MV-4-11 (cell line): ENCODE measurements around the gene UBLCP1.

Experiments used
- DNase-seq: peaks from one replicate; lab custom pipeline; 2025; lab: John Stamatoyannopoulos, UW

UBLCP1 gene

DNA sequence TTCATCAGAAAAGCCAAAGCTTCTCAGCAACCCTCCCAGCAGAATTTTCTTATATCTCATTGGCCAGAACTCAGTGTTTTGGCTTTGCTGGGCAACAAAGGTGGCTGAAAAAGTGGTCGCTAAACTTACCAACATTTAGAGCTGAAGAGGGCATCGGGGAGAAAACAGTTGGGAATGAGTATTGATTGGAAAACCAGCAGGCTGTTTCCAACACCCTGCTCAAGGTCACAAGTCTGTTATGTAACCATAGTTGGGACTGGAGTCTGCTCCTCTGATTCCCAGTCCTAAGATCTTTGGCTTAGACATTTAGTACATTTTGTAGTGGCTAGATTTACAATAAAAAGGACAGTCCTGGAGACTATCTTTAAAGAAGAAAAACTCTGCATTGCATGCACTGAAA, 50.1 kb downstream of the UBLCP1 start:
- DNase-seq = no peak

GRCh38 chr5:159316519-159317383, 53.7 kb downstream of the UBLCP1 start:
- DNase-seq = peak; percentile 36

DNA sequence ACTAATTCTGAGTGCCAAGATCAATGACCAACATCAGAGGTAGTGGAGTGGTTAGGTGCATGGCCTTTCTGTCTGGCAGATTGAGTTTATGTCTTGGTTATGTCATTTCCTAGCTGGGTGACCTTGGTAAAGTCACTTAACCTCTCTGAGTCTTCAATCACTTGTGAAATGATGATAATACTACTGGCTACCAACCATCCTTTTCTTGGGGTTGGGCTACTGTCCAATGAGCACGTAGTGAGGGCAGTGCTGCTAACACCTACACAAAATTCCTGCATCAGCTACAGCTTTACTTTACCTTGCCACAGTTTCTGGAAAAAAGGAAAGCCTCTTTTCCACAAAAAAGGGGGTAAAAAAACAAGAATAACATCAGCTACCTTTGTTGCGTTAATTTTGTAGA, 54.8 kb downstream of the UBLCP1 start:
- DNase-seq = no peak

DNA sequence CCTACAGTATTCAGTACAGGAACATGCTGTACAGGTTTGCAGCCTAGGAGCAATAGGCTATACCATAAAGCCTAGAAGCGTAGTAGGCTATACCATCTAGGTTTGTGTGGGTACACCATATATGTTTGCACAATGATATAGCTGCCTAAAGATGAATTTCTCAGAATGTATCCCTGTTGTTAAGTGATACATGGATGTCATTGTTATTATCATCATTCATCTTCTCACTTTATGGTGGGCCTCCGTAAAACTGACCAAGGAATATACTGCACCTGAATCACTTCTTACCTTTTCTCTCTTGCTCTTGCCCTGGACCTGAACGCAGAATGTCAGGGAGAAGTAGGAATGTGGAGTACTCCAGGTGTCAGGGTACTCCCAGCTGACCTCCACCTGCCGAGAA, 55.4 kb downstream of the UBLCP1 start:
- DNase-seq = no peak

DNA sequence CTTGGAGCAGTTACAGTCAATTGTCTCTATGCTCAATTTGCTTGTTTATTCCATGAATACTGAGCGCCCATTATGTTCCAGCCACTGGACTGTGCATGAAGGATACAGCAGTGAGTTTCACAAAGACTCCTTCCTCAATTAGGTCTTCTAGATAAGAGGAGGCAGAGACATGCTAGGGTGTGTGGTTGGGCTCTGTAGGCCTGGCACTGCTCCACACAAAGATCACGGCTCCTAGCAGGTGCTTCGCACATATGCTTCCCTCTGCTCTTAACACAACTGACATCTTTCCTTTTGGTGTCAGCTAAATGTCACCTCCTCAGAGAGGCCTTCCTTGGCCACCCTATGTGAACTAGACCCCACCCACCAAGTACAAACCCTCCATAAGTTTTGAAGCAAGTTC, 56.3 kb downstream of the UBLCP1 start:
- DNase-seq = peak; percentile 32

DNA sequence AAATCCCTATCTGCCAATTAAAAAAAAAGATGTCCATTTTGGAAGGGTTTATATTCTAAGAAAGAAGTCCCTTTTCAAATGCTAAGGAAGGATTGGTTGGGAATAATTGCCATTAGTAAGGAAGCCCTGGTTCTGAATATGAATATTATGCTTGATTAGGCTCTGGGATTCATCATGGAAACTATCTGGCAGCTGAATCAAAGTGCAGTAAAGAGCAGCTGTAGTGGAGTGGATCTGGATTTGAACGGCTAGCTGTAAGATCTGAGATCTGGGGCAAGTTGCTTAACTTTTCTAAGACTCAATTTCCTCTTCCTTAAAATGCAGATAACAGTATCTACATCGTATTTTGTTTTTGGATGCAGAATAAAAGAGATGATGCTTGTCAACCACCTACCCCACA, 56.7 kb downstream of the UBLCP1 start:
- peak; percentile 29 for DNase-seq

GRCh38 chr5:159322180-159322579, 59.1 kb downstream of the UBLCP1 start:
- DNase-seq = no peak

- DNase-seq = peak; percentile 15
These were observed 61.1 kb downstream of the UBLCP1 start for GRCh38 chr5:159324102-159324755.

GRCh38 chr5:159324986-159325385, 61.9 kb downstream of the UBLCP1 start:
- DNase-seq = no peak

- DNase-seq = peak; percentile 19
These were observed 67.2 kb downstream of the UBLCP1 start, which contains the start of gene IL12B for GRCh38 chr5:159330131-159330800. IL12B (minus strand) TSS chr5:159330487; CDS start chr5:159326782, 3,705 bp downstream.

DNA sequence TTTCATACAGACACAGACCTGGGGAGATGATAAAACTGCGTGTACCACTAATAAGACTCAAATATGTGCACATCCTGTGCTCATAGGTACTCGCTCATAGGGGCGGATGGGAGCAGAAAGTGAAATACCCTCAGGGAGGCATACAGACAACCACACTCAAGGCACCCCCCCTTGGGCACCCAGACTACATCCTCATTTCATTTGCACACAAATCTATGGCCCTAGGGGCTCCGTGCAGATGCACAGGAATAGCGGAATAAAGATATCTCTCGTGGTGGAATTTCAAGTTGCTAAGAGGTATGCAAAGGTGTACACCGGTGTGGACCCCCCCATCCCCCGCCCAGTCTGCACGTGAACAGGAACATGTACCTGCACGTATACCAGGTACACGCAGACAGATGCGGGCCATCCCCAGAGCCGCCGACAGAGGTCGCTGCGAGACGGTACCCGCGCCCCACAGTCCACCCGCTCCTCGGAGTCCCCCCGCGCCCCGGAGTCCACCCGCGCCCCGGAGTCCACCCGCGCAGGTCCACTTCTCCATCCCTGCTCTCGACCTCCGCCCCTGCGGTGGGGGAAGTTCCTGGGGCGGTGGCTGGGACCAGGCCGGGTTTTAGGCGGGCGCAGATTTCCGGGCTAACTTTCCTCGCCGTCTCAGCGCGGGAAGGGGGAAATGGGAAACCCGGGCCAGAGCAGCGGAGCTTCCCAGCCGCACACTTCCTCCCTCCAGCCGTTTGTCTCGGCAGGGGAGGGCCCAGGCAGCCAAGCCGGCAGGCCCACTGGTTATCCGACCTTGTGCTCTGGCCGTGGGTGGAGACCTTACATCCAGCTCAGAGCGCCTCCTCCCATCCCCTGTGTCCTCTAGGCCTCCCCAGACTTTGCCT, 68.2 kb downstream of the UBLCP1 start:
- DNase-seq = peak; percentile 45

- peak; percentile 60 for DNase-seq
These were observed 69.9 kb downstream of the UBLCP1 start for GRCh38 chr5:159332800-159333544.

DNA sequence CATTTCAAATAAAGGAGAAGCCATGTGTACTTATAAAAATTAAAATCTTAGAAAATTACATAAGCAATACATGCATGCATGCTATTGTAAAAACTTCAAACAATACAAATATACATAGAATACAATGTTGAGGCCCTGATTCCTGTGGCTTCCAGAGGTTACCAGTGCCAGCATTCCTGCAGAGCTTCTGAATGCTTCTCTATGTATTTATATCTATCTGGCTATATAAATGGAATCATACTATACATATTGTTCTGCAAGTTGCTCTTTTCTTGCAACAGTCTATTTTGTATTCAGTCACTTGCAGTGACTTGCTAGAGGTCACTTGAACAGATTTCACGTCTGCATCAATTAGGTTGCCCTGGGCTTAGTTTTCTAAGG, 70.4 kb downstream of the UBLCP1 start:
- no peak for DNase-seq
